Vagina (tissue), 2 donors: ENCODE results near the gene HSPA4L. TPM values are rescaled to one million over a fixed set of nuclear protein-coding genes. Genes with fewer than 3 reads are reported as not detected.

ENCODE experiments used
- DNase-seq, 2 donors: peaks; one replicate each; pipeline ENCODE4 v3.0.0-alpha.2; 2017; ENCODE audit errors: extremely low spot score in 2 of 2
- H3K27ac ChIP-seq: fragments of 200-600 bp; sonication (generic); one replicate; pipeline ENCODE4 v1.5.1; 2019
- H3K27me3 ChIP-seq: fragments of 200-600 bp; sonication (generic); one replicate; pipeline ENCODE4 v1.5.1; 2019
- H3K36me3 ChIP-seq, 2 donors: fragments of 200-600 bp; sonication (generic); one replicate each; pipeline ENCODE4 v1.5.1; 2017 to 2019
- H3K4me1 ChIP-seq: fragments of 200-600 bp; sonication (generic); one replicate; pipeline ENCODE4 v1.5.1; 2019
- H3K4me3 ChIP-seq, 2 donors: fragments of 200-600 bp; sonication (generic); 1 replicate in 1 of 2; 2 replicates in 1 of 2; pipeline ENCODE4 v1.5.1; 2016 to 2019
- H3K9me3 ChIP-seq: fragments of 200-600 bp; sonication (generic); one replicate; pipeline ENCODE4 v1.5.1; 2019
- CTCF ChIP-seq, 3 experiments: fragments of 450-650 bp in 2 of 3; fragments of 200-600 bp in 1 of 3; sonication (generic) in 1 of 3; IDR thresholded peaks; one replicate each; pipeline ENCODE4 v1.5.1; 2017 to 2019; ENCODE audit warnings: antibody characterized with exemption in 3 of 3, mild to moderate bottlenecking in 2 of 3, moderate library complexity in 2 of 3
- POLR2A ChIP-seq, 2 donors: fragments of 450-650 bp; IDR thresholded peaks; one replicate each; pipeline ENCODE4 v1.6.1; 2017; ENCODE audit warnings: antibody characterized with exemption in 2 of 2, mild to moderate bottlenecking in 2 of 2, moderate library complexity in 2 of 2
- POLR2AphosphoS5 ChIP-seq, 2 donors: sonication (generic); formaldehyde crosslinking; IDR thresholded peaks; one replicate each; pipeline ENCODE4 v1.9.0; 2017; ENCODE audit warnings: antibody characterized with exemption in 2 of 2, mild to moderate bottlenecking in 2 of 2, low read depth in 1 of 2; ENCODE audit not compliant: insufficient read depth in 1 of 2
- intact Hi-C: fragments of 100-400 bp; cut with DNase I; formaldehyde crosslinking; loops from one replicate; pipeline ENCODE4 v1.15.1; 2023
- total RNA-seq: library from RNA; depleted of rRNA; stranded (reverse); fragments of >200 nt; gene quantifications from one replicate; pipeline ENCODE4 v1.2.3, GENCODE V29; 2016

The HSPA4L gene
- total RNA-seq, 1 donor from 2014 or later = 14.2 TPM

GRCh38 chr4:127846061-127846460, 63.9 kb downstream of the HSPA4L start:
- no peak for DNase-seq
- TF ChIP-seq POLR2AphosphoS5 (IDR thresholded peaks at IDR 0.05; ENCODE audit: insufficient read depth in 1 of 2, low read depth in 1 of 2) = no peak
- TF ChIP-seq CTCF (IDR thresholded peaks at IDR 0.05) = no peak
- no peak for TF ChIP-seq POLR2A (IDR thresholded peaks at IDR 0.05)
- intact Hi-C loops = no loop called here
- no peaks in the 10 kb centered on the region for H3K9me3 ChIP-seq
- no peaks in the 10 kb centered on the region for H3K36me3 ChIP-seq
- H3K27ac ChIP-seq = no peak overlapping the region
- H3K4me1 ChIP-seq = no peaks in the 10 kb centered on the region
- H3K4me3 ChIP-seq = no peak overlapping the region
- no peaks in the 10 kb centered on the region for H3K27me3 ChIP-seq

- Histone ChIP-seq H3K4me1 (no peaks in the 10 kb centered on the region), H3K9me3 (no peaks in the 10 kb centered on the region), H3K4me3 (no peak overlapping the region), H3K27ac (no peak overlapping the region), H3K27me3 (no peaks in the 10 kb centered on the region), H3K36me3 (no peaks in the 10 kb centered on the region)
- intact Hi-C loops = no loop called here
- TF ChIP-seq CTCF (IDR thresholded peaks at IDR 0.05) = no peak
- DNase-seq = no peak
These were observed 64.6 kb downstream of the HSPA4L start for GRCh38 chr4:127846765-127847164.

DNA sequence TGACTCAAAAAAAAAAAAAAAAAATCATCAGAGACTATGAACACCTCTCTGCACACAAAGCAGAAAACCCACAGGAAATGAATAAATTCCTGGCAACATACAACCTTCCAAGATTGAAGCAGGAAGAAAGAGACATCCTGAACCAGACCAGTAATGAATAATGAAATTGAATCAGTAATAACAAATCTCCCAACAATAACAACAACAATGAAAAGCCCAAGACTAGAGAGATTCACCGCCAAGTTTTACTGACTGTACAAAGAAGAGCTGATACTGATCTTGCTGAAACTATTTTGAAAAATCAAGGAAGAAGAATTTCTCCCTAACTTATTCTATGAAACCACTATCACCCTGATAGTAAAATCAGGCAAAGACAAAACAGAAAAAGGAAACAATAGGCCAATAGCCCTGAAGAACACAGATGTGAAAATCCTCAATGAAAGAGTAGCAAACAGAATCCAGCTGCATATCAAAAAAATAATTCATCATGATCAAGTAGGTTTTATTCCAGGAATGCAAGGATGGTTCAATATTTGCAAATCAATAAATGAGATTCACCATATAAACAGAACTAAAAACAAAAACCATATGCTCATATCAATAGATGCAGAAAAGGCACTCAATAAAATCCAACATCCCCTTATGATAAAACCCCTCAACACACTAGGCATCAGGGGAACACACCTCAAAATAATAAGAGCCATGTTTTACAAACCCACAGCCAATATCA, 67.5 kb downstream of the HSPA4L start:
- intact Hi-C loops = no loop called here
- no peak for TF ChIP-seq POLR2AphosphoS5 (IDR thresholded peaks at IDR 0.05; ENCODE audit: insufficient read depth in 1 of 2, low read depth in 1 of 2)
- TF ChIP-seq POLR2A (IDR thresholded peaks at IDR 0.05) = no peak
- TF ChIP-seq CTCF (IDR thresholded peaks at IDR 0.05) = no peak

DNA sequence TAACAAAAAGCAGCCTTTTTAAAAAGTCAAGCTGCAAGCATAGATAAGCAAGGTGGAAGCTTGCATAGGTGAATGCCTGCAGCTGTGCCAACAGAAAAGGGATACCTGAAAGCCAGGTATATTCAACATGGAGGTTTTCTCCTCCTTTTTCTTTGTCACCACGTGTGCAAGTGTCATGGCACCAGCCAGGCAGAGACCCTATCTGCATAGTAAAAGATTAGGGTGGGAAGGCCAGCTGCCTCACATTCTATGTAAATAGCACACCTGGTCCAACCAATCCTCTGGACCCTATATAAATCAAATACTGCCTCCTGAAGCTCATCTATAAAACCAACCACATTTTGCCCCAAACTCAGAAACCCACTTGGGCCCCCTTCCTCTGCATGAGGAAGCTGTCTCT, 70.5 kb downstream of the HSPA4L start:
- H3K4me3 ChIP-seq = no peak overlapping the region
- H3K27ac ChIP-seq = no peak overlapping the region
- TF ChIP-seq CTCF (IDR thresholded peaks at IDR 0.05) (no peak), POLR2A (IDR thresholded peaks at IDR 0.05) (no peak), POLR2AphosphoS5 (IDR thresholded peaks at IDR 0.05; ENCODE audit: insufficient read depth in 1 of 2, low read depth in 1 of 2) (no peak)
- peaks cover 8% of the 10 kb centered on the region for H3K4me1 ChIP-seq
- H3K36me3 ChIP-seq = no peaks in the 10 kb centered on the region
- intact Hi-C loops = no loop called here
- no peak for DNase-seq
- H3K9me3 ChIP-seq = peaks cover 5% of the 10 kb centered on the region
- H3K27me3 ChIP-seq = no peaks in the 10 kb centered on the region

More for the DNA sequence above, 67.5 kb downstream of the HSPA4L start:
- peaks cover 5% of the 10 kb centered on the region for H3K9me3 ChIP-seq
- H3K36me3 ChIP-seq = no peaks in the 10 kb centered on the region
- DNase-seq = no peak
- H3K27ac ChIP-seq = no peak overlapping the region
- no peaks in the 10 kb centered on the region for H3K4me1 ChIP-seq
- H3K27me3 ChIP-seq = no peaks in the 10 kb centered on the region
- no peak overlapping the region for H3K4me3 ChIP-seq

- intact Hi-C loops = no loop called here
- TF ChIP-seq POLR2AphosphoS5 (IDR thresholded peaks at IDR 0.05; ENCODE audit: insufficient read depth in 1 of 2, low read depth in 1 of 2) = no peak
- no peak for TF ChIP-seq CTCF (IDR thresholded peaks at IDR 0.05)
- no peak for TF ChIP-seq POLR2A (IDR thresholded peaks at IDR 0.05)
- H3K27me3 ChIP-seq = no peaks in the 10 kb centered on the region
- H3K4me1 ChIP-seq = peaks cover 8% of the 10 kb centered on the region
- H3K9me3 ChIP-seq = peaks cover 7% of the 10 kb centered on the region
- H3K4me3 ChIP-seq = no peak overlapping the region
- H3K36me3 ChIP-seq = no peaks in the 10 kb centered on the region
- H3K27ac ChIP-seq = no peak overlapping the region
- DNase-seq = no peak
These were observed 74.2 kb downstream of the HSPA4L start for GRCh38 chr4:127856196-127856812.
